Measurements from ENCODE around the gene IFNL2.
"Not testable (repeated sequence)": the region's sequence is repeated elsewhere in the genome, so short reads cannot be mapped to it uniquely, and the experiment has no call there.

The IFNL2 gene

GRCh38 chr19:39251846-39252245, 16.4 kb upstream of the IFNL2 start:
- no peak for DNase-seq
- intact Hi-C loops (cut with DNase I), result no loop called here

DNA sequence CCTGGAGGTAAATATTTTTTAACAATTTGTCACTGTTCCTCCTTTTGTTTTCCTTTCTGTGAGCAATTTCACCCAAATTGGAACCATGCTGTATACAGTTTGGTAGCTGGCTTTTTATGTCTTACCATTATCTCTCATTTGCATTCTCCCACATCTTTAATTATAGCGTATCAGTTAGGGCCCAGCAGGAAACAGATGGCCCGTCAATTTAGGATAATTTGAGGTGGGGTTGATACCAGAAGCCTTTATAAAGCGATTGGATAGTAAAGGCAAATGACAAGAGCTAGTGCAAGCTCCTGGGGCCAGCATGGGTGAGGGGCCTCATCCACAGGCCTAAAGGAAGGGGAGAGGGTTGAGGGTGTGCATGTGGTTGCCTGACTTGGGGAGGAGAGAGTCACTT, 15.7 kb upstream of the IFNL2 start:
- DNase-seq, result no peak
- intact Hi-C loops (cut with DNase I), result no loop called here

DNA sequence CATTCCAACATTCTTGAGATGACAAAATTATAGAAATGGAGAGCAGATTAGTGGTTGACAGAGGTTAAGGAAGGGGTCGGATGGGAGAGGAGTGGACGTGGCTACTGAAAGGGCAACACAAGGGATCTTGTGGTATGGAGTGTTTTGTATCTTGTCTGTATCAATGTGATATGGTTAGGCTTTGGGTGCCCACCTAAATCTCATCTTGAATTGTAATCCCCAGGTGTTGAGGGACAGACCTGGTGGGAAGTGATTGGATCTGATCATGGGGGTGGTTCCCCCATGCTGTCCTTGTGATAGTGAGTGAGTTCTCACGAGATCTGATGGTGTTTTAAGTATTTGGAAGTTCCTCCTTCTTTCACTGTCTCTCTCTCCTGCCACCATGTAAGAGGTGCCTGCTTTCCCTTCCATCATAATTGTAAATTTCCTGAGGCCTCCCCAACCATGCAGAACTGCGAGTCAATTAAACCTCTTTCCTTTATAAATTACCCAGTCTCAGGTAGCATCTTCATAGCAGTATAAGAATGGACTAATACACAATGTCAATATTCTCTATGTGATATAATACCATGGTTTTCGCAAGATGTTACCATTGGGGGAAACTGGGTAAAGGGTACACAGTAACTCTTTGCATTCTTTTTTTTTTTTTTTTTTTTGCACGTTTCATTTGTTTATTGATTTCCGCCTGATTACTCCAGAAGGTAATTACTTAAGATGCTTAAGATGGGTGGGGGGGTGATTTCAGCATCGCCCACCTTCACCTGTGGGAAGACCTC, 14.6 kb upstream of the IFNL2 start:
- DNase-seq, result no peak
- intact Hi-C loops (cut with DNase I), result no loop called here

DNA sequence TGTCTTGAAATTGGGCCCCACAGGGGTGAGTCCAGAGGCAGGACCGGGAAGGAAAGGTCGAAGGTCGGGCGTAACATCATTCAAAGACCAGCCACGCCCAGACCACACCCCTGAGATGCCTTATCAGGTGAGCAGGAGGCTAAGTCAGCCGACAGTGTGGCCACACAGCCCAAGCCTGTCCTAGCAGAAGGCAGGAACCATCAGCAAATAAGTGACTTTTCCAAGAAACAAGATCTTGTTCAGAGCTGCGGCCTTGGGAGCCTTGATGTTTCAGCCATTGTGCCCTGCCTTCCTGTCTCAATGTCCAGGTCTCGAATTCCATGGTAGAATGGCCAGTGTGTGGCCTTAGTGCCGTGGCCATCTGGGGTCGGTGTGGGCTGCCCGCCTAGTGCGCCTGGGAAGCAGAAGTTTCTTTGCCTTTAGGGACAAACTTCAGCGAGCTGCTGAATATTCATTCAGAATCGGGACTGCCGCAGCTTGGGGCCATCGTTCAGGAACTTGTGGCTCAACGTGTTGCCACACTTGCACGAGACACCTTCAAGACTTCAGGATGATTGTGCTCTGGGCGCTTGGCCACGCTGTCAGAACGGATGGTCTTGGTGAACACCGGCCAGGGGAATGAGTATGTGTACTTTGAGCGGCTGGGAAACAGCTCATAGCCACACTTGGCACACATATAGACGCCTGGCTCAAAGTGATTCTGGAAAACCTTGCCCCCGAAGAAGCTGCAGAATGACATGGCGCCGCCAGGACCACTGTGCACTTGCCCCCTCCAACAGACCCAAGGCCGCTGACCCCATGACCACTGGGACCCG, 13.5 kb upstream of the IFNL2 start:
- intact Hi-C loops (cut with DNase I), result no loop called here
- peak in 2 of 10 donors; percentile 53 to 63 for DNase-seq

- peak in 1 of 10 donors; percentile 21 for DNase-seq
- intact Hi-C loops (cut with DNase I), result no loop called here
Observed at GRCh38 chr19:39257227-39257626, 11.0 kb upstream of the IFNL2 start.

DNA sequence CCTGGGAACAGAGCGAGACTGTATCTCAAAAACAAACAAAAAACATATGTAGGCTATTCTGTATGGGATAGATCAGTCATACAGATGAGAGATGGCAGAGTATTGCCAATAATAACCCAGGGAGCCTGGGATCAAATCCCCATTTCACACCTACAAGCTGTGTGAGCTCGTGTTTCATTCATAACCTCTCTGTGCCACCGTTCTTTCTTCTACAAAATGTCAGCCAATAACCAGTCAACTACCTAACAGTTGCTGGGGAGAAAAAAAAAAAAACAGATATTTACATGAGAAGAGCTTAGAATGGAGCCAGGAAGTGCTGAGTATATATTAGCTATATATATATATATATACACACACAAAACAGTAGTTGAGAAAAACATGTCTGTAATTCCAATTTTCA, 6.5 kb upstream of the IFNL2 start:
- DNase-seq, result no peak
- intact Hi-C loops (cut with DNase I), result no loop called here

DNA sequence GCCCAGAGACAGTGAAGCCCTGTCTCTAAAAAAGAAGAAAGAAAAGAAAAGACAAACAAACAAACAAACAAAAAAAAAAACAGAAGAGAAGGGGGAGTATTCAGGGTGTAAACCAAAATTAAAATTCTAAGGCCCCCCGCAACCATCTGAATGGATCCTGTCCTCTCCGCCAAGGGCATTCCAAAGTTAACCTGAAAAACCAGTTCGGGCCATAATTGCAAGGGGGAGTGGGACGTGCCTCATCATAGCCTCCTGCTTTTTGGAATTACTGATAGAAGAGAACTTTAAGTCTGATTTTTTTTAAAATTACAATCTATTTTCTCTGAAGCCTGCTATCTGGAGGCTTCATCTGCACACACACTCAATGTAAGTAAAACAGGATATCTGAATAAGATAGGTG, 5.7 kb upstream of the IFNL2 start:
- DNase-seq, result no peak
- intact Hi-C loops (cut with DNase I), result no loop called here

- intact Hi-C loops (cut with DNase I), result no loop called here
- peak in 1 of 10 donors; percentile 55 for DNase-seq
Observed at GRCh38 chr19:39263912-39264305, 4.3 kb upstream of the IFNL2 start.

DNA sequence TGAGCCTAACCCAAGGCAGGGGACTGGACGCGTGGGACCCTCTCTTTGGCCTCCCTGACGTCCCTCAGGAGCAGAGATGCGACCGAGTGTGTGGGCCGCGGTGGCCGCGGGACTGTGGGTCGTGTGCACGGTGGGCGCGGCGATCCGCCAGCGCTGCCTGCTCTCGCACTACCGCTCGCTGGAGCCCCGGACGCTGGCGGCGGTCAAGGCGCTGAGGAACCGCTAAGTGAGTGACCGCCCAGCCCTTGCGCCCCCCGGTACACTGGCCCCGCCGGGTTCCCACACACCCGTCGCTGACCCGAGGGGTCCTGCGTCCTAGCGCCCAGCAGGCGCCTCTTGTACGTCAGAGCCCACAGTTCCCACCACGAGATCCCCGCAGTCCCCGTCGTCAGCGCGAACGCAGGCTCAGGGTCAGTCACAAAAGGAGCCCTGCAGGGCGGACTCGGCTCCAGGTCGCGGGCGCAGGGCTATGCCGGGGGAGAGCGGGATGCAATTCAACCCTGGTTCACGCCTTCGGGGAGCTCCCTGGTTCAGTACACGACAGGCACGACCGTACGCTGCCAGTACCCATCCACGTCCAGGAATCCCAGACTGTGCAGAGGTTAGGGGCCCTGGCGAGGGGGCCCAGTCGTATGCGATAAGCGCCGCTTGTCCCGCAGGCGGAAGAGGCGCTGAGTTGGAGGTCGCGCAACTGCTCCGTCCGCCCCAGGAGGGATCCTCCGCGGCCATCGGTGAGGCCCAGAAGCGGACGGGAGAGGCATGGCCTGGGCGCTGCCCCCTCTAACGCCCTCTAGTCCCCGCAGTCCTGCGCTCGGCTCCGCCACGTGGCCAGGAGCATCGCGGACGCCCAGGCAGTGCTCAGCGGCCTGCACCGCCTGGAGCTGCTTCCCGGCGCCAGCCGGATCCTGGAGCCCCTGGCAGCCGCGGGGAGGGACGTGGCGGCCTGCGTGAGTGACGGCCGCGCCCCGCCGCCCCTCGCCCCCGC, 3.6 kb upstream of the IFNL2 start:
- intact Hi-C loops (cut with DNase I), result no loop called here

DNA sequence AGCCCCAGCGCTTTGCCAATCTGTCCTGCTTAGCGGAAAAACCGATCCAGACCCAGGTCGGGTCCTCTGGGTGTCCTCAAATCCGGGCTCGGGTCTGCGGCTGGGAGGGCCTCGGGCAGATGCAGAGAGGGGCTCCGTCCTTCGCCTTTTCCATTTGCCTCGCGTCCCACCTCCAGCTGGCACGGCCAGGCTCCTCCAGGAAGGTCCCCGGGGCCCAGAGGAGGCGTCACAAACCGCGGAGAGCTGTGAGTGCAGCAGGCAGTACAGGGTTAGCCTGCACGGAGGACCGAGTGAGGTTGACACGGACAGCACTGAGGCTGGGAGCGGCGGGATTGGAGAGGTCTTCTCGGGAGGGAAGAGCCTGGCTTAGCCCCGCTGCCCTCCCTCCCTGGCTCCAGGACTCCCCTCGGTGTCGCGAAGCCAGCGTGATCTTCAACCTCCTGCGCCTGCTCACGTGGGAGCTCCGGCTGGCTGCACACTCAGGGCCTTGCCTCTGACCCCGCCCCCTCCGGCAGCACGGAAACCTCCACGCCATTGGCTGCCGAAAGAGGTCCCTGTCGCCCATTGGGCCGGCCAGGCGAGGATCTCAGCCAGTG, 2.8 kb upstream of the IFNL2 start:
- intact Hi-C loops (cut with DNase I), result no loop called here
- DNase-seq, result peak in 2 of 10 donors; percentile 80 to 84

More for the DNA sequence above, 3.6 kb upstream of the IFNL2 start:
- DNase-seq, result peak in 2 of 10 donors; percentile 77 to 83

DNA sequence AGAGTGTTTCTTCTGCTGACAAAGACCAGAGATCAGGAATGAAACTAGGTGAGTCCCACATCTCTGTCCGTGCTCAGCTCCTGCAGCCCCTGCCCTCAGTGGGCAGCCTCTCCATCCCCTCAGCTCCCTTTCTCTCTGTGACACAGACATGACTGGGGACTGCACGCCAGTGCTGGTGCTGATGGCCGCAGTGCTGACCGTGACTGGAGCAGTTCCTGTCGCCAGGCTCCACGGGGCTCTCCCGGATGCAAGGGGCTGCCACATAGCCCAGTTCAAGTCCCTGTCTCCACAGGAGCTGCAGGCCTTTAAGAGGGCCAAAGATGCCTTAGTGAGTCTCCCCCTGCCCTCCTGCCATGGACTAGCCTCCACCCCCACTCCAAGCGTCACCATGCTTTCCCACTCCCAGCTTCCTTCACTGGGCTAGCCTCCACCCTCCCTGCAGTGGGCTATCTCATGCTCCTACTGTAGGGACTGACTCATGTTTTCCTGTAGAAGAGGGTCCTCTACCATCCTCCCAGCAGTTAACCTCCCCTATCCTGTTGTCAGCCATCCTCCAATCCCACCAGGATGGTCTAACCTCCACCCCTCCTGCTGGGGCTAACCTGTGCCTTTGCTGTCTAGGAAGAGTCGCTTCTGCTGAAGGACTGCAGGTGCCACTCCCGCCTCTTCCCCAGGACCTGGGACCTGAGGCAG, 481 bp downstream of the IFNL2 start:
- DNase-seq; intact Hi-C loops (cut with DNase I): not testable (repeated sequence)

GRCh38 chr19:39269369-39269768, 1.2 kb downstream of the IFNL2 start:
- DNase-seq, result peak in 1 of 10 donors; percentile 43
- intact Hi-C loops (cut with DNase I), result not testable (repeated sequence)

- intact Hi-C loops (cut with DNase I), result no loop called here
- peak in 1 of 10 donors; percentile 19 for DNase-seq
Observed at GRCh38 chr19:39270036-39270871, 2.1 kb downstream of the IFNL2 start.

DNA sequence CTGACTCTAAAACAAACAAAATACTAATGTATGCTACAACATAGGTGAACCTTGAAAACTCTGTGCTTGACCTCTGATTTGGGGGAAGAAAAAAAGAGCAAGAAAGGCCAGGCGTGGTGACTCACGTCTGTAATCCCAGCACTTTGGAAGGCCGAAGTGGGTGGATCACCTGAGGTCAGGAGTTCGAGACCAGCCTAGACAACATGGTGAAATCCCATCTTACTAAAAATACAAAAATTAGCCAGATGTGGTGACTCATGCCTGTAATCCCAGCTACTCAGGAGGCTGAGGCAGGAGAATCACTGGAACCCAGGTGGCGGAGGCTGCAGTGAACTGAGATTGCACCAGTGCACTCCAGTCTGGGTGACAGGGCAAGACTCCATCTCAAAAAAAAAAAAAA, 5.7 kb downstream of the IFNL2 start:
- intact Hi-C loops (cut with DNase I), result not testable (repeated sequence)
- DNase-seq, result peak in 1 of 10 donors; percentile 9

DNA sequence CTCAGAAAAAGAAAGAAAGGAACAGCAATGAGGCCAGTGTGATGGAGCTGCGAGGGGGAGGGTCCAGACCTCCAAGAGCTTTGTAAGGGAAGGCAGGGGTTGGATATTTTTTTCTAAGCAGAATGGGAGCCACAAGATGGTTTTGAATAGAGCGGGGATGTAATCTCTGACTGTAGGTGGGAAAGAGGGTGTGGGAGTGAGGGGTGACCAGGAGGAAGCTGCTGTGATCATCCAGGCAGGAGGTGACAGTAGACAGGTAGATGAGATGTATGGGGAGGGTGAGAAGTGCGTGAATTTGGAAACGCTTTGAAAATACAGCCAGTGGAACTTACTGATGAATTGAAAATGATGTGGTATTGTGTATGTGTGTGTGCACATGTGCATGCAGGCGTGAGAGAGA, 7.4 kb downstream of the IFNL2 start:
- peak in 1 of 10 donors; percentile 0 for DNase-seq

GRCh38 chr19:39276740-39277139, 8.5 kb downstream of the IFNL2 start:
- intact Hi-C loops (cut with DNase I), result no loop called here
- DNase-seq, result peak in 1 of 10 donors; percentile 11

More for the DNA sequence above, 7.4 kb downstream of the IFNL2 start:
- intact Hi-C loops (cut with DNase I), result no loop called here

- DNase-seq, result peak in 1 of 10 donors; percentile 8
Observed at GRCh38 chr19:39277598-39277997, 9.4 kb downstream of the IFNL2 start.

GRCh38 chr19:39282021-39282420, 13.8 kb downstream of the IFNL2 start:
- DNase-seq, result no peak
- intact Hi-C loops (cut with DNase I), result no loop called here

More at GRCh38 chr19:39277598-39277997, 9.4 kb downstream of the IFNL2 start:
- intact Hi-C loops (cut with DNase I), result no loop called here

Measured in posterior cingulate gyrus (tissue), 11 donors.